SK-N-SH (cell line): ENCODE data around the gene KRTAP4-16. TPM values are rescaled to one million over a fixed set of nuclear protein-coding genes. Genes with fewer than 3 reads are reported as not detected.

Source experiments
- CTCF ChIA-PET: fragments of 300-600, 350-600 bp; formaldehyde crosslinking; extraction: SDS; loops from one replicate; lab custom pipeline; 2021; lab: Yijun Ruan, JAX
- POLR2A ChIA-PET: fragments of 350-600 bp; sonication (Branson Sonifier 250); formaldehyde crosslinking; extraction: SDS; loops from one replicate; lab custom pipeline; 2020; ENCODE audit warnings: antibody characterized with exemption, inconsistent platforms; lab: Yijun Ruan, JAX
- DNase-seq: peaks from one replicate; pipeline ENCODE4 v3.0.0; 2012
- H2AFZ ChIP-seq: fragments of 200-600 bp; sonication (generic); 2 replicates; pipeline ENCODE4 v1.8.1; 2016; ENCODE audit warnings: antibody characterized with exemption, mild to moderate bottlenecking, low read depth
- H3F3A ChIP-seq: fragments of 200-600 bp; sonication (generic); replicated peaks from 2 replicates; pipeline ENCODE3; 2016; ENCODE audit warnings: antibody characterized with exemption, mild to moderate bottlenecking; ENCODE audit not compliant: insufficient read depth
- H3K27ac ChIP-seq, 2 experiments: fragments of 200-500 bp in 1 of 2; fragments of 200-600 bp in 1 of 2; sonication (Bioruptor generic) in 1 of 2; sonication (generic), shearing (Covaris generic) in 1 of 2; 2 replicates each; pipeline versions ENCODE4 v1.5.1 to v1.6.1; 2014 to 2016; ENCODE audit warnings: low read depth in 2 of 2, inconsistent platforms in 1 of 2, low read length in 1 of 2, mild to moderate bottlenecking in 1 of 2, mixed read lengths in 1 of 2
- H3K27me3 ChIP-seq: fragments of 200-600 bp; sonication (generic), shearing (Covaris generic); 2 replicates; pipeline ENCODE4 v1.6.1; 2016; ENCODE audit warnings: mixed run types; ENCODE audit not compliant: insufficient read depth
- H3K36me3 ChIP-seq, 2 experiments: fragments of 200-500 bp in 1 of 2; fragments of 200-600 bp in 1 of 2; sonication (Bioruptor generic) in 1 of 2; sonication (generic) in 1 of 2; replicated peaks in 1 of 2; 2 replicates each; pipeline versions ENCODE3 to v1.5.1; 2014 to 2016; ENCODE audit warnings: low read length in 1 of 2, mild to moderate bottlenecking in 1 of 2; ENCODE audit not compliant: insufficient read depth in 2 of 2, control insufficient read depth in 1 of 2
- H3K4me1 ChIP-seq, 2 experiments: fragments of 200-500 bp in 1 of 2; fragments of 200-600 bp in 1 of 2; sonication (Bioruptor generic) in 1 of 2; sonication (generic), shearing (Covaris generic) in 1 of 2; 2 replicates each; pipeline versions ENCODE4 v1.5.1 to v1.6.1; 2014 to 2016; ENCODE audit warnings: low read depth in 1 of 2, low read length in 1 of 2, mixed run types in 1 of 2; ENCODE audit not compliant: insufficient read depth in 2 of 2, control insufficient read depth in 1 of 2
- H3K4me2 ChIP-seq: fragments of 200-600 bp; sonication (generic), shearing (Covaris generic); 2 replicates; pipeline ENCODE4 v1.6.1; 2017; ENCODE audit warnings: mixed run types
- H3K4me3 ChIP-seq, 2 experiments: fragments of 200-500 bp in 1 of 2; fragments of 200-600 bp in 1 of 2; sonication (Bioruptor generic) in 1 of 2; sonication (generic), shearing (Covaris generic) in 1 of 2; 2 replicates each; pipeline versions ENCODE4 v1.5.1 to v1.8.1; 2014 to 2016; ENCODE audit warnings: low read depth in 2 of 2, inconsistent platforms in 1 of 2, low read length in 1 of 2, mild to moderate bottlenecking in 1 of 2, mixed read lengths in 1 of 2, moderate library complexity in 1 of 2
- H3K79me2 ChIP-seq: fragments of 200-600 bp; sonication (generic); 2 replicates; pipeline ENCODE4 v1.8.1; 2017; ENCODE audit warnings: mild to moderate bottlenecking; ENCODE audit not compliant: insufficient read depth
- H3K9ac ChIP-seq: fragments of 200-600 bp; sonication (generic); 2 replicates; pipeline ENCODE4 v1.6.1; 2017; ENCODE audit warnings: mixed run types
- H3K9me2 ChIP-seq: fragments of 200-600 bp; sonication (generic); 2 replicates; pipeline ENCODE4 v1.6.1; 2017; ENCODE audit warnings: mixed run types
- H3K9me3 ChIP-seq: fragments of 200-600 bp; sonication (generic); 2 replicates; pipeline ENCODE4 v1.6.1; 2017; ENCODE audit warnings: mixed run types, mild to moderate bottlenecking, moderate library complexity
- H4K20me1 ChIP-seq: fragments of 200-600 bp; sonication (generic); 2 replicates; pipeline ENCODE4 v1.6.1; 2017; ENCODE audit warnings: mild to moderate bottlenecking, mixed run types; ENCODE audit not compliant: insufficient read depth
- CHD2 ChIP-seq: fragments of 150-350 bp; IDR thresholded peaks from 2 replicates; pipeline ENCODE4 v1.6.1; 2018; ENCODE audit warnings: low read length; ENCODE audit not compliant: partially characterized antibody
- ELF1 ChIP-seq: IDR thresholded peaks from 2 replicates; pipeline ENCODE4 v1.4.0; 2012
- FOSL2 ChIP-seq: IDR thresholded peaks from 2 replicates; pipeline ENCODE4 v1.4.0; 2012; ENCODE audit warnings: low read depth, mild to moderate bottlenecking, moderate library complexity, borderline replicate concordance
- JUND ChIP-seq: IDR thresholded peaks from 2 replicates; pipeline ENCODE4 v1.4.0; 2012
- MXI1 ChIP-seq: IDR thresholded peaks from 2 replicates; pipeline ENCODE4 v1.6.1; 2012; ENCODE audit warnings: mild to moderate bottlenecking, low read depth, low read length, improper control_type of control experiment
- NRF1 ChIP-seq: IDR thresholded peaks from 2 replicates; pipeline ENCODE4 v1.6.1; 2012; ENCODE audit warnings: low read depth, mild to moderate bottlenecking, low read length
- PBX3 ChIP-seq: IDR thresholded peaks from 2 replicates; pipeline ENCODE4; 2012
- RFX5 ChIP-seq: IDR thresholded peaks from 2 replicates; pipeline ENCODE4 v1.6.1; 2012; ENCODE audit warnings: mild to moderate bottlenecking, improper control_type of control experiment, low read length
- TCF12 ChIP-seq: IDR thresholded peaks from 2 replicates; pipeline ENCODE4 v1.4.0; 2012
- WGBS: methylation state at CpG from one replicate; pipeline ENCODE4 v1.1.6; 2017; ENCODE audit warnings: low lambda C conversion rate; 5-methylcytosine and 5-hydroxymethylcytosine counted together
- polyA plus RNA-seq, 3 experiments: library from polyadenylated mRNA; depleted of rRNA; stranded (reverse); fragments of >200 nt; gene quantifications; 2 replicates each; pipeline ENCODE4 v1.2.3, GENCODE V29; 2012
- TF ChIP-seq, protein P1 (sequence below): fragments of 150-350 bp; IDR thresholded peaks from 2 replicates; pipeline ENCODE4 v1.6.1; 2017; ENCODE audit warnings: antibody characterized with exemption, low read length, low read depth, borderline replicate concordance

The KRTAP4-16 gene
- polyA plus RNA-seq, 1 of the 3 experiments (the other 2 are of a cell fraction) = not detected

GRCh38 chr17:41133880-41134735 is 32.1 kb upstream of the KRTAP4-16 start:
- H3F3A ChIP-seq = no peaks in the 10 kb centered on the region
- no peaks in the 10 kb centered on the region for H4K20me1 ChIP-seq
- 8% methylated on average over 2 of the region's 2 CpGs for WGBS
- POLR2A ChIA-PET = no interaction called here
- H2AFZ ChIP-seq = peak overlapping the region; percentile 66; the same call in 1 of the 2 replicates
- no peaks in the 10 kb centered on the region for H3K27me3 ChIP-seq
- no peak for DNase-seq
- no peak overlapping the region for H3K4me3 ChIP-seq
- no peaks in the 10 kb centered on the region for H3K79me2 ChIP-seq
- no peak for TF ChIP-seq MXI1
- no peak for TF ChIP-seq CHD2
- no peak for TF ChIP-seq PBX3
- no peak for TF ChIP-seq NRF1
- TF ChIP-seq TCF12 = no peak
- no peak for TF ChIP-seq RFX5
- TF ChIP-seq, all 33 proteins: peak for 0
- H3K36me3 ChIP-seq = no peaks in the 10 kb centered on the region
- H3K9me2 ChIP-seq = no peaks in the 10 kb centered on the region
- CTCF ChIA-PET = no interaction called here
- H3K4me2 ChIP-seq = no peak overlapping the region
- no peaks in the 10 kb centered on the region for H3K9me3 ChIP-seq
- no peak overlapping the region for H3K27ac ChIP-seq
- peaks cover 0 to 12% of the 10 kb centered on the region in 2 experiments; a peak in 1 of 4 replicates for H3K4me1 ChIP-seq
- no peak overlapping the region for H3K9ac ChIP-seq

- Histone ChIP-seq H3K9ac (no peak overlapping the region), H3K27ac (peak overlapping the region in 1 of 2 experiments; percentile 6; a peak in 1 of 4 replicates), H3K4me2 (no peak overlapping the region)
Measured at GRCh38 chr17:41131979-41132378, 30.0 kb upstream of the KRTAP4-16 start.

More at GRCh38 chr17:41131979-41132378, 30.0 kb upstream of the KRTAP4-16 start:
- no peaks in the 10 kb centered on the region for H4K20me1 ChIP-seq
- POLR2A ChIA-PET = no interaction called here
- 14% methylated on average over 3 of the region's 3 CpGs for WGBS
- H3K9me2 ChIP-seq = no peaks in the 10 kb centered on the region
- peak overlapping the region; percentile 33; the same call in 1 of the 2 replicates for H2AFZ ChIP-seq
- peaks cover 0 to 12% of the 10 kb centered on the region in 2 experiments; a peak in 1 of 4 replicates for H3K4me1 ChIP-seq
- H3K27me3 ChIP-seq = no peaks in the 10 kb centered on the region
- H3K36me3 ChIP-seq = no peaks in the 10 kb centered on the region
- no peaks in the 10 kb centered on the region for H3K79me2 ChIP-seq
- peak; percentile 44; the same call in 1 of the 2 replicates for TF ChIP-seq FOSL2
- 0 out of 2 replicates have a peak, but pooled peaks have one; percentile 33 for TF ChIP-seq JUND
- TF ChIP-seq, protein P1, sequence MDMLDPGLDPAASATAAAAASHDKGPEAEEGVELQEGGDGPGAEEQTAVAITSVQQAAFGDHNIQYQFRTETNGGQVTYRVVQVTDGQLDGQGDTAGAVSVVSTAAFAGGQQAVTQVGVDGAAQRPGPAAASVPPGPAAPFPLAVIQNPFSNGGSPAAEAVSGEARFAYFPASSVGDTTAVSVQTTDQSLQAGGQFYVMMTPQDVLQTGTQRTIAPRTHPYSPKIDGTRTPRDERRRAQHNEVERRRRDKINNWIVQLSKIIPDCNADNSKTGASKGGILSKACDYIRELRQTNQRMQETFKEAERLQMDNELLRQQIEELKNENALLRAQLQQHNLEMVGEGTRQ = no peak
- 0 out of 2 replicates have a peak, but pooled peaks have one; percentile 13 for TF ChIP-seq ELF1
- DNase-seq = no peak
- CTCF ChIA-PET = no interaction called here
- no peaks in the 10 kb centered on the region for H3K9me3 ChIP-seq
- no peak overlapping the region for H3K4me3 ChIP-seq
- H3F3A ChIP-seq = no peaks in the 10 kb centered on the region
